IMR-90 (cell line): ENCODE measurements around the gene PPP1R12B. TPM values are rescaled to one million over a fixed set of nuclear protein-coding genes. Genes with fewer than 3 reads are reported as not detected.

Experiments
- BHLHE40 ChIP-seq: fragments of 150-350 bp; IDR thresholded peaks from 2 replicates; pipeline ENCODE4 v1.6.1; 2016; ENCODE audit warnings: mild to moderate bottlenecking, low read depth, low read length
- CHD1 ChIP-seq: IDR thresholded peaks from 2 replicates; pipeline ENCODE4 v1.6.1; 2012; ENCODE audit warnings: low read depth, low read length, improper control_type of control experiment
- ELK1 ChIP-seq: fragments of 150-350 bp; IDR thresholded peaks from 2 replicates; pipeline ENCODE4 v1.6.1; 2016; ENCODE audit warnings: low read depth, mild to moderate bottlenecking, low read length, moderate library complexity, borderline replicate concordance
- POLR2A ChIP-seq: IDR thresholded peaks from 2 replicates; pipeline ENCODE4 v1.6.1; 2012; ENCODE audit warnings: mild to moderate bottlenecking, low read depth, low read length
- polyA plus RNA-seq, 3 experiments: library from polyadenylated mRNA; depleted of rRNA; stranded (reverse); fragments of >200 nt; gene quantifications; 2 replicates each; pipeline ENCODE4 v1.2.3, GENCODE V29; 2012; ENCODE audit warnings: low replicate concordance in 1 of 3
- total RNA-seq: library from RNA; depleted of rRNA; stranded (reverse); fragments of >200 nt; gene quantifications from 2 replicates; pipeline ENCODE4 v1.2.3, GENCODE V29; 2012

Gene PPP1R12B
- total and polyA plus RNA-seq, 2 of the 4 experiments (the other 2 are of a cell fraction): 8.5 to 12.0 TPM

- TF ChIP-seq ELK1 (no peak), BHLHE40 (no peak), POLR2A (no peak), CHD1 (no peak)
Measured at GRCh38 chr1:202584707-202585589, 236.4 kb downstream of the PPP1R12B start (continued).
